Stimulated activated CD8-positive, alpha-beta memory T cell treated with anti-CD3 and anti-CD28 coated beads, Interleukin-2, amount 100 ng/mL, for 48 hours (primary cell): ENCODE measurements around the gene HOXC11.

Source experiments
- DNase-seq, 2 donors: peaks; one replicate each; pipeline ENCODE4 v3.0.0-alpha.2; 2020; ENCODE audit warnings: low read depth in 2 of 2

HOXC11 gene

GRCh38 chr12:54021432-54022013 lies 48.6 kb downstream of the HOXC11 start:
- no peak for DNase-seq

GRCh38 chr12:54022960-54023884 lies 50.3 kb downstream of the HOXC11 start:
- no peak for DNase-seq

DNA sequence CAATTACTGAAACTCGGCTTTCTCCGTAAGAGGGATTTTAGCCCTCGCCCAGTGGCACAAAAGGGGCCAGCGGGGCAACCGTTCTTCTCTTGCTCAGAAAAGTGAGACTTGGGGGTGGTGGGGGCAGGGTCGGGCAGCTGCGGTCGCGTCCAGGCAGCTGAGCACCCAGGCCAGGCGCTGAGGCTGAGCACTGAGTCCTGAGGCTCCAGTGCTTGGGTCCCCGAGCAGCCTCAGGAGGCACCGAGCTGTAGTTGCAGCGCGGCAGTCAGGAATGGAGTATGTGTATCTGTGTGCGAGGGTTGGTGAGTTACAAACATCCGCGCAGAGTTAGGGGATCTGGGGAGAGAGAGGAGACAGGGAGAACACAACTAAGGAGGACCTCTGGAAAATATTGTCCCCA lies 51.2 kb downstream of the HOXC11 start:
- DNase-seq, result no peak

DNA sequence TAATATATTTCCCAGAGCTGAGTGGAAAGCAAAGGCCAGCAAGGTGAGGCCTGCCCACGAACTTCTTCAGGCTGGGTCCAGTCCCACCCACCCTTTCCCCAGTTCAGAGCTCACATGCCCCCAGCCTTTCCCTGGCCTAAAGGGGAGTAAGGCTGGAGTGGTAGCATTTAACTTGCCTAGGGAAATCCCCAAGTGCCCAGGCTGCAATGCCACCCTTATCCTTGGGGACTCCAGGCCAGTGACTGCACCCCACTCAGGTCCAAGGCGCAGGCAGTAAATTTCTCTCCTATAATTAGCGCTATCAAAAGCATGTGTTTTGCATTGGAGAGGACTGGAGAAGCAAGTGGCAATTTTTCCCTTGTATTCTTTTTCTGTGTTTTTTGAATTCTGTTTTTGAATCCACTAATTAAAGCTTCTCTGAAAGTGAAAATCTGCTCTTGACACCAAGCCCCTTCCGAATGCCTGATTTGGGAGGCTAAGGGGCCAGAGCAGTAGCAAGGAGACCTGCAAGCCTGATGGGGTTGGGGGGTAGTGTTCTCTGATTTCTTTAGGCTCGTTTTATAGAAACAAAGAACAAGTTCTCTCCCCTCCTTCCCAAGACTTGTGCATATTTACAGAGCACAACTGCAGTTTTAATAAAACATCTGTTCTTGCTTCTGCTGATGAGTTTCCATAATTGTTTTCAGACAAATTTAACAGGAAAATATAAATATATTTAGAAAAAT lies 51.8 kb downstream of the HOXC11 start:
- no peak for DNase-seq

GRCh38 chr12:54025499-54026405 lies 52.8 kb downstream of the HOXC11 start:
- no peak for DNase-seq

- DNase-seq, result no peak
Observed at GRCh38 chr12:54026640-54027441, 53.9 kb downstream of the HOXC11 start.
